ENCODE measurements around the gene GRIN2C.

GRIN2C gene

GRCh38 chr17:74800531-74800930, 59.2 kb downstream of the GRIN2C start:
- DNase-seq (ENCODE audit: low read depth in 3 of 3), result no peak

GRCh38 chr17:74799097-74799496, 60.6 kb downstream of the GRIN2C start:
- DNase-seq (ENCODE audit: low read depth in 3 of 3), result no peak

GRCh38 chr17:74798239-74798707, 61.4 kb downstream of the GRIN2C start:
- DNase-seq (ENCODE audit: low read depth in 3 of 3), result no peak

- DNase-seq (ENCODE audit: low read depth in 3 of 3), result no peak
These were observed 61.9 kb downstream of the GRIN2C start for GRCh38 chr17:74797824-74798223.

- no peak for DNase-seq (ENCODE audit: low read depth in 3 of 3)
These were observed 62.8 kb downstream of the GRIN2C start for GRCh38 chr17:74796866-74797265.

- no peak for DNase-seq (ENCODE audit: low read depth in 3 of 3)
These were observed 63.5 kb downstream of the GRIN2C start for GRCh38 chr17:74796211-74796610.

- DNase-seq (ENCODE audit: low read depth in 3 of 3), result no peak
These were observed 64.2 kb downstream of the GRIN2C start for GRCh38 chr17:74795327-74796020.

GRCh38 chr17:74792586-74793105, 67.0 kb downstream of the GRIN2C start:
- DNase-seq (ENCODE audit: low read depth in 3 of 3), result no peak

Measured in stimulated activated CD4-positive, alpha-beta T cell treated with anti-CD3 and anti-CD28 coated beads, TNF-alpha, amount 100 ng/mL, for 48 hours (primary cell).